T follicular helper cell (primary cell): Measurements from ENCODE around the gene PIN4.
A peak's percentile ranks its signal among the peaks of the same experiment; 100 is the strongest.
"Not testable (repeated sequence)": the region's sequence is repeated elsewhere in the genome, so short reads cannot be mapped to it uniquely, and the experiment has no call there.

Experiments
- DNase-seq: peaks from one replicate; pipeline ENCODE4 v3.0.0-alpha.2; 2020; ENCODE audit warnings: low read depth
- total RNA-seq, 2 experiments: gene quantifications; one replicate each; lab custom pipeline; 2026; lab: John Stamatoyannopoulos, UW

Gene PIN4
- 12.4 to 13.8 reads per million in 2 experiments for total RNA-seq

GRCh38 chrX:72181178-72182125 is at the start of gene PIN4:
PIN4 (plus strand) TSS chrX:72181757; CDS start chrX:72181786, 29 bp downstream.
- peak; percentile 68 for DNase-seq

- DNase-seq, result no peak
Observed at GRCh38 chrX:72132456-72132855, 49.1 kb upstream of the PIN4 start.

- DNase-seq, result no peak
Observed at GRCh38 chrX:72133851-72134546, 47.6 kb upstream of the PIN4 start.

- DNase-seq, result no peak
Observed at GRCh38 chrX:72137846-72138495, 43.6 kb upstream of the PIN4 start.

- no peak for DNase-seq
Observed at GRCh38 chrX:72139538-72139937, 42.0 kb upstream of the PIN4 start.

GRCh38 chrX:72141372-72142004 is 40.1 kb upstream of the PIN4 start:
- DNase-seq, result no peak

- DNase-seq, result no peak
Observed at GRCh38 chrX:72142094-72142793, 39.3 kb upstream of the PIN4 start.

GRCh38 chrX:72142794-72143608 is 38.6 kb upstream of the PIN4 start:
- no peak for DNase-seq

GRCh38 chrX:72143609-72143907 is 38.0 kb upstream of the PIN4 start:
- no peak for DNase-seq

- DNase-seq, result no peak
Observed at GRCh38 chrX:72145181-72145580, 36.4 kb upstream of the PIN4 start.

- DNase-seq, result no peak
Observed at GRCh38 chrX:72146527-72146926, 35.0 kb upstream of the PIN4 start.

GRCh38 chrX:72158773-72159172 is 22.8 kb upstream of the PIN4 start:
- DNase-seq, result no peak

- no peak for DNase-seq
Observed at GRCh38 chrX:72159769-72160168, 21.8 kb upstream of the PIN4 start.

GRCh38 chrX:72165551-72165950 is 16.0 kb upstream of the PIN4 start:
- no peak for DNase-seq

- DNase-seq, result peak; percentile 14
Observed at GRCh38 chrX:72169008-72169728, 12.4 kb upstream of the PIN4 start.

GRCh38 chrX:72176289-72176688 is 5.3 kb upstream of the PIN4 start:
- DNase-seq, result not testable (repeated sequence)

- no peak for DNase-seq
Observed at GRCh38 chrX:72176981-72177380, 4.6 kb upstream of the PIN4 start.

- no peak for DNase-seq
Observed at GRCh38 chrX:72180539-72180938, 1.0 kb upstream of the PIN4 start.

GRCh38 chrX:72182924-72183323 is 1.4 kb downstream of the PIN4 start:
- no peak for DNase-seq
